Measurements from ENCODE around the gene DCK. TPM values are rescaled to one million over a fixed set of nuclear protein-coding genes. Genes with fewer than 3 reads are reported as not detected.

The DCK gene
- total RNA-seq, 6 experiments from 2014 or later: 1.9 to 7.2 (median 3.6) TPM

DNA sequence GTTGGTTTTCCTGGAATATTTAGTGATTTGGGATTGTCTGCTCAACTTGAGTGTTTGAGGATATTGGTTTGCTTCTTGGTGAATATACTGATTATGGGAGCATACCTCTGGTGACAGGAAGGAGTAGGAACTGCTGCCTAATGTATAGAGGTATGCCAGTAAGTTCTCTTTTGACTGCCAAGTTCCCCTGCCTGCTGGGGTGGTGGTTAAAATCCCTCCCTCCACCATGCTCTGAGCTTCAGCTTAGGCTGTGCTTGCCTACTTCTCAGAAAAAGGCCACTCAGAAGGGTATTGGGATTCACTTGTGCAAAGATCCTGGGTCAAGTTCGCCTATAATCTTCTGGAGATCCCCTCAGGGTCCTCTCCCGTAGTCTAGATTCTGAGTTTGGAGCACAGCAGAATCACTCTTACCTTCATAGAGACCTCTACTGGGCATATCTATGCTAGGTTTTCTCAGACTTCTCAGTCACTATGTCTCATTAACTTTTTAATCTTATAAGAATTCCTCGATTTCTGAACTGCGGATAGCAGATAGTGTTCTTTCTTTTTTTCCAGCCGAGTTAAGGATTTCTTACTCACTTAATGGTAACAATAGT is 44.7 kb upstream of the DCK start:
- intact Hi-C loops (cut with DNase I): no loop called here
- no peaks in the 10 kb centered on the region for H3K9me3 ChIP-seq
- TF ChIP-seq, protein P1, sequence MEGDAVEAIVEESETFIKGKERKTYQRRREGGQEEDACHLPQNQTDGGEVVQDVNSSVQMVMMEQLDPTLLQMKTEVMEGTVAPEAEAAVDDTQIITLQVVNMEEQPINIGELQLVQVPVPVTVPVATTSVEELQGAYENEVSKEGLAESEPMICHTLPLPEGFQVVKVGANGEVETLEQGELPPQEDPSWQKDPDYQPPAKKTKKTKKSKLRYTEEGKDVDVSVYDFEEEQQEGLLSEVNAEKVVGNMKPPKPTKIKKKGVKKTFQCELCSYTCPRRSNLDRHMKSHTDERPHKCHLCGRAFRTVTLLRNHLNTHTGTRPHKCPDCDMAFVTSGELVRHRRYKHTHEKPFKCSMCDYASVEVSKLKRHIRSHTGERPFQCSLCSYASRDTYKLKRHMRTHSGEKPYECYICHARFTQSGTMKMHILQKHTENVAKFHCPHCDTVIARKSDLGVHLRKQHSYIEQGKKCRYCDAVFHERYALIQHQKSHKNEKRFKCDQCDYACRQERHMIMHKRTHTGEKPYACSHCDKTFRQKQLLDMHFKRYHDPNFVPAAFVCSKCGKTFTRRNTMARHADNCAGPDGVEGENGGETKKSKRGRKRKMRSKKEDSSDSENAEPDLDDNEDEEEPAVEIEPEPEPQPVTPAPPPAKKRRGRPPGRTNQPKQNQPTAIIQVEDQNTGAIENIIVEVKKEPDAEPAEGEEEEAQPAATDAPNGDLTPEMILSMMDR (IDR thresholded peaks at IDR 0.05): peak in 1 of 4 donors; percentile 12
- no peak for TF ChIP-seq POLR2A (IDR thresholded peaks at IDR 0.05)
- 68% methylated on average over 5 of the region's 5 CpGs for WGBS (ENCODE audit: insufficient coverage, low coverage, low lambda C conversion rate, missing lambda C conversion rate)
- H3K27me3 ChIP-seq: no peaks in the 10 kb centered on the region
- DNase-seq: no peak
- peak in 2 of 4 donors; percentile 18 to 33 for ATAC-seq
- H3K27ac ChIP-seq: no peak overlapping the region
- H3K36me3 ChIP-seq: no peaks in the 10 kb centered on the region
- no peaks in the 10 kb centered on the region for H3K4me1 ChIP-seq
- no peak overlapping the region for H3K4me3 ChIP-seq

GRCh38 chr4:70954032-70954431 is 39.4 kb upstream of the DCK start:
- WGBS (ENCODE audit: insufficient coverage, low coverage, low lambda C conversion rate, missing lambda C conversion rate): 100% methylated on average over 1 of the region's 1 CpG
- Histone ChIP-seq H3K4me3 (no peak overlapping the region), H3K27ac (no peak overlapping the region), H3K9me3 (no peaks in the 10 kb centered on the region), H3K4me1 (no peaks in the 10 kb centered on the region), H3K27me3 (no peaks in the 10 kb centered on the region), H3K36me3 (no peaks in the 10 kb centered on the region)
- intact Hi-C loops (cut with DNase I): no loop called here
- no peak for DNase-seq
- no peak for ATAC-seq
- TF ChIP-seq POLR2A (IDR thresholded peaks at IDR 0.05): no peak
- TF ChIP-seq, protein P1 (IDR thresholded peaks at IDR 0.05): no peak

DNA sequence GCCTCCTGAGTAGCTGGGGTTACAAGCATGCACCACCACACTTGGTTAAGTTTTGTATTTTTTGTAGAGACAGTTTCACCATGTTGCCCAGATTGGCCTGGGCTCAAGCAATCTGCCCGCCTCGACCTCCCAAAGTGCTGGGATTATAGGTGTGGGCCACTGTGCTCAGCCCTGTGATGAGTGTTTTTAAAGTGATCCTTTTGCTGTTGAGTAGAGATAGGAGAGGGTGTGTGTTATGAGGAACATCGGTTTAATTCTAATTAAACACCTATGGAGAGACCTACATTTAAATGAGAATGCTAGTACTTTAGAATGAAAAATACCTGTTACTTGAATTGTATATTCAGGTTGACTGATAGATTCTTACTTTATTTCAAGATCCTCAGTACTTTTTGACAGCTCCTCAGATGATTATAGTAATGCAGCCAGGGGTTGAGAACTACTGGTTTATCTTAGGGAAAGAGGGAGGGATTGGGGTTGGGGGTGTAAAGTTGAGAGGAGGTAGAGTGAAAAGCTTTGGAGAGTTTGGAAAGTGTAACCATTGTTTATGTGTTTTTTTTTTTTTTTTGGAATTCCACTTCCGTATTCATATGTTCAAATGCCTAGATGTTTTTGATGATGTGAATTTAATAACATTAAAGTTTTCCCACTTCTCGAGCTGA is 36.8 kb upstream of the DCK start:
- Histone ChIP-seq H3K36me3 (peaks cover 0 to 8% (median 0%) of the 10 kb centered on the region in 4 donors), H3K4me1 (no peaks in the 10 kb centered on the region), H3K9me3 (no peaks in the 10 kb centered on the region), H3K27ac (no peak overlapping the region), H3K4me3 (no peak overlapping the region), H3K27me3 (no peaks in the 10 kb centered on the region)
- intact Hi-C loops (cut with DNase I): no loop called here
- no peak for ATAC-seq
- TF ChIP-seq, protein P1 (IDR thresholded peaks at IDR 0.05): no peak
- TF ChIP-seq POLR2A (IDR thresholded peaks at IDR 0.05): no peak
- WGBS (ENCODE audit: insufficient coverage, low coverage, low lambda C conversion rate, missing lambda C conversion rate): 80% methylated on average over 5 of the region's 5 CpGs
- no peak for DNase-seq

DNA sequence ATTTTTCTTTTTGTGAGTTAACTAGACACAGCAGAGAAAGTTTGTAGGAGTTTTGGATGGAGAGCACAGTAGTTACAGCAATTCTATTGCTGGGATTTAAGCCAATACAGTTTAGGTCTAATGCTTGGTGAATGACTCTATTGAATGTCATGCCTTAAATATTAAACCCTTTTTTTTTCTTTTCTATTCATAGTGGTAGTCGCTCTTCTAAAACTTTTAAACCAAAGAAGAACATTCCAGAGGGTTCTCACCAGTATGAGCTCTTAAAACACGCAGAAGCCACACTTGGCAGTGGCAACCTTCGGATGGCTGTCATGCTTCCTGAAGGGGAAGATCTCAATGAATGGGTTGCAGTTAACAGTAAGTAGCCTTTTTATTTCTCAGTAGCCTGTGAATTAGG is 34.8 kb upstream of the DCK start:
- WGBS (ENCODE audit: insufficient coverage, low coverage, low lambda C conversion rate, missing lambda C conversion rate): 86% methylated on average over 3 of the region's 3 CpGs
- Histone ChIP-seq H3K4me3 (no peak overlapping the region), H3K36me3 (peaks cover 0 to 8% (median 0%) of the 10 kb centered on the region in 4 donors), H3K9me3 (no peaks in the 10 kb centered on the region), H3K4me1 (no peaks in the 10 kb centered on the region), H3K27ac (no peak overlapping the region), H3K27me3 (no peaks in the 10 kb centered on the region)
- TF ChIP-seq, protein P1 (IDR thresholded peaks at IDR 0.05): no peak
- TF ChIP-seq POLR2A (IDR thresholded peaks at IDR 0.05): no peak
- no peak for DNase-seq
- ATAC-seq: no peak
- intact Hi-C loops (cut with DNase I): no loop called here
